Measurements from ENCODE around the gene USP36.
"Not testable (repeated sequence)": the region's sequence is repeated elsewhere in the genome, so short reads cannot be mapped to it uniquely, and the experiment has no call there.

Gene USP36

DNA sequence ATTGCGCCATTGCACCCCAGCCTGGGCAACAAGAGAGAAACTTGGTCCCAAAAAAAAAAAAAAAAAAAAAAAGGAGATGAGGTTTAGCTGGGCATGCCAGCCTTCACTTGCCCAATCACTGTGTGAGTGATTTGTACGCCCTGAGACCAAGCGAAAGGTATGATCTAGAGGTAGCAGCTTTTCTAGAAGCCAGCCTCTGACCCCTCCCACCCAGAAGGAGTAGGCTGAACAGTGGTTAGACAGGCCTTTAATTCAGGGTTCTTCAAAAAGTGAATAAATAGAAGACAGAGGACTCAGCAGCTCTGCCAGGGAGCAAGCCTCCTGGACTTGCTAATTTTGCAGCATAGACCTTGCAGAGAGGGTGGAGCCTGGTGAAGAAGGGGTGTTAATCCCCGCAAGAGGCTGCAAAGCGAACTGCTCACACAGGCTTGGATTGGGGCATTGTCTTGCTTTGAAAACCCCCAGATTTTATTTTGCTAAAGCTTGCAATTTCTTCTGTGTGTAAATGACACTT is 51.4 kb downstream of the USP36 start:
- DNase-seq: no peak

DNA sequence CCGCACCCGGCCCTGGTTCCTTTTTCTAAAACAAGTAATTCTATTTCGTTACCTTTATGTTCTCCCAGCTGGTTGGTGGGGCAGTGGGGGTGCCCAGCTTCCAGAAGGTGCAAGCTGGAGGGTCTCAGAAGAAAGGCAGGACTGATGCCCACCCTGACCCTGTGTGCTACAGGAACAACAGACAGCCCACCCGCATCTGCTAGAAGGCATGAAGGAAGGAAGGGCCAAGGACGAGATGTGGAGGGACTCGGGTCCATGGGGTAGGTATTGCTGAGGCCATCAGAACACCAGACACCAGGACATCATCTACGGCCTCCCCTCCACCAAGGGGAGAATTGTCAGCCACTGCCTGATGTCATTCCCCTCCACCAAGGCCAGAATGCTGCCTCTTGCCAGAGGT is 52.2 kb downstream of the USP36 start:
- no peak for DNase-seq

DNA sequence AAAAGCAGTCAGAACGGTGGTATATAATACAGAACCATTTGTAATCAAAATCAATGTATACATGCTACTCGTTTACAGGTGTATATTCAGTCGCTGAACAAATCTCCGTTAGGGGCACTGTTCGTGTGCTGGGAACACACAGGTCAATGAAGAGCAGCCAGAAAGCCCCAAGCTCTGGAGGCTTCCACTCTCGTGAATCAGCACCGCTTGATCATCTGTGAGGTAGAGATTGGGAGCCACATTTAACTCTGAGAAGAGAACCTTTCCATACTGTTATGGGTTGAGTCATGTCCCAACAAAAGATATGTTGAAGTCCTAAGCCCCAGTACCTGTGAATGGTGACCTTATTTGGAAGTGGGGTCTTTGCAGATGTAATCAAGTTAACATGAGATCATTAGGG is 53.2 kb downstream of the USP36 start:
- no peak for DNase-seq

DNA sequence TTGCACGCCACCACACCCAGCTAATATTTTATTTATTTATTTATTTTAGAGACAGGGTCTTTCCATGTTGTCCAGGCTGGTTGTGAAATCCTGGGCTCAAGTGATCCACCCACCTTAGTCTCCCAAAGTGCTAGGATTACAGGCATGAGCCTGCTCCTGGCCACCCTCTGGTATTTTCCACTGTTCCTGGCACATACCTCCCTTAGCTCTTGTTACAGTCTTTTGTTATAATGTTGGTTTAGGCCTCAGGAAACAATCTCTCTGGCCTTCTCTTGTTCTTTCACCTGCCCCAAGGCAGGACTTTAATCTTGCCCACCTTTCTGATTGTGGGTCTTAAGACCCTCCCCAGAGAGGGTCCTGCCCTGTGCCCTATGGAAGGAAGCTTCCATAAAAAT is 55.0 kb downstream of the USP36 start:
- DNase-seq: no peak

DNA sequence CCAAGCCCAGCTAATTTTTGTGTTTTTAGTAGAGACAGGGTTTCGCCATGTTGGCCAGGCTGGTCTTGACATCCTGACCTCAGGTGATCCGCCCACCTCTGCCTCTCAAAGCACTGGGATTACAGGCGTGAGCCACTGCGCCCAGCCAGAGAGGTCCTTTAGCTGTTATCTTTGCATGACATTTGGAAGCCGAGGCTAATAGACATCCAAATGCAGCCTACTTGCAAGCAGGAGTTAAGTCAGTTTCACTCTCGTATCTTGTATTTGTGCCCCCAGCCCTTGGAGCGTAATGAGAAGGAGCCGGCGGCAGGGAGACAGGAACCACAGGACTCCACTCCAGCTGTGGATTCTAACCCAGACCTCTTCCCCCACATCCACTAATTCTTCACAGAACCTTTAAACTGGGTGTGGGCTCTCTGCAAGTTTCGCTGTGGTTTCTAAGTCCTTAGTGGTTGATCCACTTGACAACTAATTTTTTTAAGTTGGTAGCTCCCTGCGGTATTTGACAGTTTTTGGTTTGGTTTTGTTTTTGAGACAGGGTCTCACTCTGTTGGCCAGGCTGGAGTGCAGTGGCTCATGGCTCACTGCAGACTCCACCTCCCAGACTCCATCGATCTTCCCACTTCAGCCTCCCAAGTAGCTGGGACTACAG is 55.5 kb downstream of the USP36 start:
- peak; percentile 50 for DNase-seq

- DNase-seq: no peak
Observed at GRCh38 chr17:78784352-78784751, 56.3 kb downstream of the USP36 start.

- DNase-seq: no peak
Observed at GRCh38 chr17:78783711-78784324, 56.8 kb downstream of the USP36 start.

DNA sequence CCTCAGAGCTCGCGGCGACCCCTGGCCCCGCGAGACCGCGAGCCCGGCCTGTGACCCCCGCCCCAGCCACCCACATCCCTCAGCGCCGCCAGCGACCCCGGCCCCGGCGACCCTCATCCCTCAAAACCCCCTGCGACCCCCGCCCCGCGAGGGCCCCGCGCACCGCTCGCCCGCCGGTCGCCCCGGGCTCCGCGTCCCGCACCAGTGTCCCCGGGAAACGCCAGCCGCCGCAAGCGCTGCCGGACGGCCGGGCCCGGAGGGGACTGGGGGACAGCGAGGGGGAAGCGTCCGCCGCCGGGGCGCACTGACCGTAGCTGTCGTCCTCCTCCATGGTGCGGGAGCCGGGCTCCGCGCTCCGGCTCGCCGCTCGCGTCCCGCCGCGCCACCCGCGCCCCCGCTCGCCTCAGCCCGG is 58.7 kb downstream of the USP36 start, which contains the start of gene CYTH1:
TSS of gene CYTH1 (minus strand) at position 381 of the 412 bp plus-strand sequence. CDS start at position 331, 50 bp downstream.
- DNase-seq: no peak

- DNase-seq: peak; percentile 42
Observed at GRCh38 chr17:78781104-78781892, 59.3 kb downstream of the USP36 start.

DNA sequence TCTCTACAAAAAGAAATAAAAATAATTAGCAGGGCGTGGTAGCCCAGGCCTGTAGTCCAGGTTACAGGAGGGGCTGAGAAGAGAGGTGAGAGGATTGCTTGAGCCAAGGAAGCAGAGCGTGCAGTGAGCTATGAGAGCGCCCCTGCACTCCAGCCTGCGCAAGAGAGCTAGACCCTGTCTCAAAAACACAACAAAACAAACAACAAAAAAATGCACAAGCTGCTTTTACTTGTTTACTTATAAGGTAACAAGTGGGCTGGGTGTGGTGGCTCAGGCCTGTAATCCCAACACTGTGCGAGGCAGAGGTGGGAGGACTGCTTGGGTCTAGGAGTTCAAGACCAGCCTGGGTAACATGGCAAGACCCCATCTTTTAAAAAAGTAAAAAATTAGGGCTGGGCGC is 60.3 kb downstream of the USP36 start:
- DNase-seq: peak; percentile 35

GRCh38 chr17:78779850-78780249 is 60.8 kb downstream of the USP36 start:
- peak; percentile 90 for DNase-seq

DNA sequence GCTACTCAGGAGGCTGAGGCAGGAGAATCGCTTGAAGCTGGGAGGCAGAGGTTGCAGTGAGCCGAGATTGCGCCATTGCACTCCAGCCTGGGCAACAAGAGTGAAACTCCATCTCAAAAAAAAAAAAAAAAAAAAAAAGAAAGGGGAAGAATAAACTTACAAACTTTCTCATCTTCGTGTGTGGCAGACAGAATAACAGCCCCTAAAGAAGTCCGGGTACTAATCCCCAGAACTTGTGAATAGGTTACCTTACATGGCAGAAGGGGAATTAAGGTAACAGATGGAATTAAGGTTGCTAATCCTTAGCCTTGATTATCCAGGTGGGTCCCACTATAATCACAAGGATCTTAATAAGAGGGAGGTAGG is 61.3 kb downstream of the USP36 start:
- not testable (repeated sequence) for DNase-seq

DNA sequence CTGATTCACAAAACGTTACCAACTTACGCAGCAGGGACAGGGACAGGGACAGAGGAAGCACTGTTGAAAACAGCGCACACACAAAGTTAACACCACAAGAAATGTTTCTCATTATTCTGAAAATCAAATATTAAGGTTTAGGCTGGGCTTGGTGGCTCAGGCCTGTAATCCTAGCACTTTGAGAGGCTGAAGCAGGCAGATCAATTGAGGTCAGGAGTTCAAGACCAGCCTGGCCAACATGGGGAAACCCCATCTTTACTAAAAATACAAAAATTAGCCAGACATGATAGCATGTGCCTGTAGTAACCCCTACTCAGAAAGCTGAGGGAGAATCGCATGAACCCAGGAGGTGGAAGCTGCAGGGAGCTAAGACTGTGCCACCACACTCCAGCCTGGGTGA is 62.7 kb downstream of the USP36 start:
- peak; percentile 43 for DNase-seq

DNA sequence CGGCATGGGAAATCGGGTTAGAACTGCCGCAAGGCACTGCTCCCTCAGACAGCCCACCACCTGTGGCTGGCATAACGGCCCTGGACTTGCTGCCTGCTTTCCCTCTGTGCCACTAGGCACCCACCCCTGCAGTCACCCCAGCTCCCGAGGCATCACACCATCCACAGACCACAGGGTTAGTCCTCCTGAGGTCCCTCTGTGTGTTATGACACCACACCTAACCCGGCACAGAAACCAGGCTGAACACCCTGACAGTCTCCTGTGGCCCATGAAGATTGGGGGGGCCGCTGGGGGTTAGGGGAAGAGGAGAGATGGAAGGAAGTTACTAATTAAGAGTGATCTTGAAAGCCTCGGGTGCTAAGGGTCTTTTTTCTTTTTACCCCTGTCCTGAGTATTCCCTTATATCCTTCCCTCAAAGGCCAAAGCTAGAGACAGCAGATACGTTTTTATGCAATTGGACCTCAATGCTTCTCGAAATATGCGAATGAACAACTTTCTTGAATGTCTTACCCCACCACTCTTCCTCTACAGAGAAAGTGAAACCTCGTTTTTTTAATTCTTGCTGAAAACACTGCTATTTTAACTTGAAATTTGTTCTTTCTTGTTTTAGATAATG is 65.5 kb downstream of the USP36 start:
- DNase-seq: peak; percentile 74

GRCh38 chr17:78774453-78774852 is 66.2 kb downstream of the USP36 start:
- no peak for DNase-seq

DNA sequence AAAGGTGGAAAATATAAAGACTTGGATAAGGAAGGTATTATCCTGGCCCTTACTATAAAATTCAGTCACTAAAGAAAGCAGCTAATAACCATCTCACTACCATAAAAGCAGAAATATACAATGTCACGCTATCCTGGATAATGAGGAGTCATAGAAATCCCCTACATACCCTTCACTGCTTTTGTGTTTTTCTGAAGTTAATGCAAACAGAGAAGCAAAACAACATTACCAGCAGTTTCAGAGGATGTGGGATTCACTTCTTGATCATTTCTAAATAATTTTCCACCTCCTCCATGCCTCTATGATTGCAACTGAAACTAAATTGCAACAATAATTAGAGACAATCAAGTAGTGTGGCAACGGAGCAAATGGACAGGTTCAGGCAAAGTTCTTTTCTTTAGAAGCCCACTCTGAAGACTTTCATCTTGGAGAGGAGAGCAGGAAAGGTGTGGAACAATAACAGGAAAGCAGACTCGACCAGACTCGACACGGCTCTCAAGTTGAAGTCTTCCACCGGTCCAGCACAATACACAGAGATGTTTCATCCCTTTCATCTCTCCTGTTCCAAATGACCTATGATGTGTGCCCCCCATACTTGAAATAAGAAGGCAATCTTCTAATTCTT is 68.7 kb downstream of the USP36 start:
- DNase-seq: peak; percentile 84

- no peak for DNase-seq
Observed at GRCh38 chr17:78769196-78769773, 71.3 kb downstream of the USP36 start.

- no peak for DNase-seq
Observed at GRCh38 chr17:78767806-78768205, 72.8 kb downstream of the USP36 start.

- DNase-seq: no peak
Observed at GRCh38 chr17:78766743-78767294, 73.8 kb downstream of the USP36 start.

DNA sequence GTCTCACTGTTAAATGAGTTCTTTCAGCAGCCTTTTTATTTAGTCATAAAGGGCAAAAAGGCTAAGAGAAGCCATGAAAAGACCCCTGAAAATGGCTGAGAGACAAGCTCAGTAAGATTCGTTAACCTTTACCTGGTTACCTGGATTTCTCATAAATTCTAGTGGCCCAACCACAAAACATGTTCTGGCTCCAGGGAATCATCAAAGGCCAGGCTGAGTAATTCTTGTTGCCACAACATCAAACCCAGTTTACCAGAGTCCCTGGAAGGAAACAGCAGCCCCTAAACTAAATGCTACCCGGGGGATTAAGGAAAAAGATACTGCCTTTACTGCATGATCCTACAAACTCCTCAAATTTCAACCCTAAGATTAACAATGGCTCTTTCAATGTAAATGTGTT is 74.4 kb downstream of the USP36 start:
- DNase-seq: no peak

DNA sequence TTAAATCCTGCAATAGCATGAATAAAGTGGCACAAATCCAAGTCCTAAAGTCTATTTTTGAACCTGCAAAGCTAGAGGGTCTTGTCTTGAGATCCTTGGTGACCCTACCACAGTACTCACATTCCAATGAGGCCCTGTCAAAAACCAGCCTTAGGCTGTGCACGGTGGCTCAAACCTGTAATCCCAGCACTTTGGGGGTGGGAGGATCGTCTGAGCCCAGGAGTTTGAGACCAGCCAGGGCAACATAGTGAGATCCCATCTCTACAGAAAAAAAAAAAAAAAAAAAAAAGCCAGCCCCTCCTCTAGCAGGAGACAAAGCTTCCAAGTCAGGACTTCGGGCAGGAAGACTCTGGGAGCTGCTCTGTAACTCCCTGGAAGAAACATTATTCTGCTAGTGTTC is 74.8 kb downstream of the USP36 start:
- no peak for DNase-seq

GRCh38 chr17:78764871-78765270 is 75.7 kb downstream of the USP36 start:
- DNase-seq: no peak
